RWPE2 (cell line): ENCODE measurements around the gene TFF2.

Experiments used
- ATAC-seq: fragments of 200-7000 bp; cut with Tn5 transposase; 3 replicates; pipeline ENCODE4 v1.9.1; 2021; ENCODE audit warnings: low read depth
- DNase-seq: peaks from one replicate; pipeline ENCODE4 v3.0.0-alpha.2; 2020; ENCODE audit warnings: low spot score
- H3K27ac ChIP-seq: fragments of 450-650 bp; 2 replicates; pipeline ENCODE4 v1.5.1; 2017; ENCODE audit warnings: mild to moderate bottlenecking; ENCODE audit not compliant: poor library complexity, severe bottlenecking
- H3K27me3 ChIP-seq: fragments of 250-450 bp; sonication (Bioruptor Pico); 2 replicates; pipeline ENCODE4 v1.5.1; 2021; ENCODE audit warnings: mild to moderate bottlenecking, moderate library complexity; ENCODE audit not compliant: insufficient read depth, poor library complexity, severe bottlenecking
- H3K36me3 ChIP-seq: fragments of 250-450 bp; sonication (Bioruptor Pico); 2 replicates; pipeline ENCODE4 v1.5.1; 2020; ENCODE audit warnings: low read depth, mild to moderate bottlenecking, moderate library complexity
- H3K4me1 ChIP-seq: fragments of 250-450 bp; sonication (Bioruptor Pico); 2 replicates; pipeline ENCODE4 v1.5.1; 2021; ENCODE audit warnings: mild to moderate bottlenecking, moderate library complexity; ENCODE audit not compliant: insufficient read depth, poor library complexity, severe bottlenecking
- H3K4me3 ChIP-seq: fragments of 250-450 bp; sonication (Bioruptor Pico); 2 replicates; pipeline ENCODE4 v1.5.1; 2021; ENCODE audit warnings: mild to moderate bottlenecking, moderate library complexity; ENCODE audit not compliant: severe bottlenecking
- H3K9me3 ChIP-seq: fragments of 250-450 bp; sonication (Bioruptor Pico); 2 replicates; pipeline ENCODE4 v1.5.1; 2021; ENCODE audit warnings: mild to moderate bottlenecking, moderate library complexity; ENCODE audit not compliant: severe bottlenecking
- TF ChIP-seq, protein P1 (sequence below): fragments of 450-650 bp; IDR thresholded peaks from one replicate; pipeline ENCODE4 v1.5.1; 2017; ENCODE audit warnings: mild to moderate bottlenecking, moderate library complexity; ENCODE audit not compliant: poor library complexity, severe bottlenecking

The TFF2 gene

DNA sequence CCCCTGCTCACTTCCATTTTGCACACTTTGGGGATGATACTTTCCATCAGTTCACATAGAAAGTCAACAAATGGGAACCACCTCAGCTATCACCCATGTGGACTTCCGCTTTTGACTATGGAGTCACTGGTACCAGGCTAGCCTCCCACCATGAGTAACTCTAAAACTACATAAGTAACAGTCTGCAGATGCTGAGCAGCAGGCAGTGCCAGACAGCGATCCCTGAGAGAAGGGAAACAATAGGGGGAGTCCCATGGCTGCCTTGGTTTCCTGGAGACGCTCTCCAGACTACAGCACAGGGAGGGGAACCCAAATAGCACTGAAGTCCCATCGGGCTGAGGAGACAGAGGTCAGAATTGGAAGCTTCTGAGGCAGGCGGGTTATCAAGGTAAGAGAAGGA is 2.8 kb upstream of the TFF2 start:
- no peak overlapping the region for H3K27ac ChIP-seq
- no peaks in the 10 kb centered on the region for H3K36me3 ChIP-seq
- no peaks in the 10 kb centered on the region for H3K27me3 ChIP-seq
- DNase-seq (no peak), ATAC-seq (no peak)
- no peak overlapping the region for H3K4me3 ChIP-seq
- H3K4me1 ChIP-seq = no peaks in the 10 kb centered on the region
- H3K9me3 ChIP-seq = peaks cover 2% of the 10 kb centered on the region
- TF ChIP-seq, protein P1, sequence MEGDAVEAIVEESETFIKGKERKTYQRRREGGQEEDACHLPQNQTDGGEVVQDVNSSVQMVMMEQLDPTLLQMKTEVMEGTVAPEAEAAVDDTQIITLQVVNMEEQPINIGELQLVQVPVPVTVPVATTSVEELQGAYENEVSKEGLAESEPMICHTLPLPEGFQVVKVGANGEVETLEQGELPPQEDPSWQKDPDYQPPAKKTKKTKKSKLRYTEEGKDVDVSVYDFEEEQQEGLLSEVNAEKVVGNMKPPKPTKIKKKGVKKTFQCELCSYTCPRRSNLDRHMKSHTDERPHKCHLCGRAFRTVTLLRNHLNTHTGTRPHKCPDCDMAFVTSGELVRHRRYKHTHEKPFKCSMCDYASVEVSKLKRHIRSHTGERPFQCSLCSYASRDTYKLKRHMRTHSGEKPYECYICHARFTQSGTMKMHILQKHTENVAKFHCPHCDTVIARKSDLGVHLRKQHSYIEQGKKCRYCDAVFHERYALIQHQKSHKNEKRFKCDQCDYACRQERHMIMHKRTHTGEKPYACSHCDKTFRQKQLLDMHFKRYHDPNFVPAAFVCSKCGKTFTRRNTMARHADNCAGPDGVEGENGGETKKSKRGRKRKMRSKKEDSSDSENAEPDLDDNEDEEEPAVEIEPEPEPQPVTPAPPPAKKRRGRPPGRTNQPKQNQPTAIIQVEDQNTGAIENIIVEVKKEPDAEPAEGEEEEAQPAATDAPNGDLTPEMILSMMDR = no peak

DNA sequence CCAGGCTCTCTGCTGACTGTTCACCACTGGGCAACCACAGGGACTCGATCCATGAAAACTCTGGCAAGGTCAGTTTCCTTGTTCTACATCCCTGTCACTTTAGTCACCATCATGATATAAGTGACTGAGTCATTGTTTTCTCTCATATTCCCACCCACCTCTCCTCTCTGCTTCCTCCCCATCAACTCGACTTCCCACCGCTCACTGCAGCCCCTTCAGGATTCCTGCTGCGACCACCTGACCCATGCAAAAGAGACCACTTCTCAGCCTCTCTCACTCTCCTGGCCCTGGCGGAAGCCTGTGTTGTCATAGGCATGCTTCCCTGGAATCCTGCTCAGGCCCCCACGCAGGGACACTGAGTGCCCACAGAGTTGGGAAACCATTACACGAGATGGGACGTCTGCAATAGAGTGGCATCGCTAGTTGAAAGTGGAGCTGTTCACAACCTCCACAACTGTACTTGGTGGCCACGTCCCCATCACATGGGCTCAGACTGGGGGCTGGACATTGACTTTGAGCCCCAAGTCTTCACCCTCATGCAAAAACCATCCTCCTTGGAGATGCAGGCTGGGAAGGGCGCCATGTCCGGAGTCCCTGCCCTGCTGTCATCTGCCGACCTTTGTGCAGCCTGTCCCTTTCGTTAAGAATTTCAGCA is 1.8 kb upstream of the TFF2 start:
- ATAC-seq (no peak), DNase-seq (no peak)
- Histone ChIP-seq H3K9me3 (peaks cover 2% of the 10 kb centered on the region), H3K4me1 (no peaks in the 10 kb centered on the region), H3K36me3 (no peaks in the 10 kb centered on the region), H3K27me3 (no peaks in the 10 kb centered on the region), H3K4me3 (no peak overlapping the region), H3K27ac (no peak overlapping the region)
- TF ChIP-seq, protein P1 = no peak

DNA sequence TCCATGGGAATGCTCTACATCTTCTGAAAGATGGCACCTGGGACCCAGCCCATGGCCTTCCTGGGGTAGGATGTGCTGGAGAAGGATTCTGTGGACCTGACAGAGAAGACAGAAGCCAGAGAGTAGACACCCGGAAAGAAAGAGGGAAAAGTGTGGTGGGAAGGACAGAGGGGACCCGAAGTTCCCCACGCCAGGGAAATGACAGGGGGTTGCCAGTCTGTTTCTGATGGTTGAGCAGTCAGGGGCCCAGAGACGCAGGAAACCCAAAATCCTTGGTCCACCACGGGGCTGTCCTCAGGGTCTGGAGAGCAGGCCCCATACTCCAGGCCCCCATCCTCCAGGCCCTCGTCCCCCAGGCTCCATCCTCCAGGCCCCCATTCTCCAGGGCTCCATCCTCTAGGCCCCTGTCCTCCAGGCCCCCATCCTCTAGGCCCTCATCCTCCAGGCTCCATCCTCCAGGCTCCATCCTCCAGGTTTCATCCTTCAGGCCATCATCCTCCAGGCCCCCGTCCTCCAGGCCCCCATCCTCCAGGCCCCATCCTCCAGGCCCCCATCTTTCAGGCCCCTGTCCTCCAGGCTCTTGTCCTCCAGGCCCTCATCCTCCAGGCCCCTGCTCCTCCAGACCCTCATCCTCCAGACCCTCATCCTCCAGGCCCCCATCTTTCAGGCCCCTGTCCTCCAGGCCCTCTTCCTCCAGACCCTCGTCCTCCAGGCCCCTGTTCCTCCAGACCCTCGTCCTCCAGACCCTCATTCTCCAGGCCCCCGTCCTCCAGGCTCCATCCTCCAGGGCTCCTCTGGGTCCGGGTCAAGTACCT is 1.0 kb upstream of the TFF2 start:
- DNase-seq (no peak), ATAC-seq (no peak)
- Histone ChIP-seq H3K4me3 (no peak overlapping the region), H3K4me1 (no peaks in the 10 kb centered on the region), H3K9me3 (peaks cover 2% of the 10 kb centered on the region), H3K36me3 (no peaks in the 10 kb centered on the region), H3K27ac (no peak overlapping the region), H3K27me3 (no peaks in the 10 kb centered on the region)
- TF ChIP-seq, protein P1 = no peak

DNA sequence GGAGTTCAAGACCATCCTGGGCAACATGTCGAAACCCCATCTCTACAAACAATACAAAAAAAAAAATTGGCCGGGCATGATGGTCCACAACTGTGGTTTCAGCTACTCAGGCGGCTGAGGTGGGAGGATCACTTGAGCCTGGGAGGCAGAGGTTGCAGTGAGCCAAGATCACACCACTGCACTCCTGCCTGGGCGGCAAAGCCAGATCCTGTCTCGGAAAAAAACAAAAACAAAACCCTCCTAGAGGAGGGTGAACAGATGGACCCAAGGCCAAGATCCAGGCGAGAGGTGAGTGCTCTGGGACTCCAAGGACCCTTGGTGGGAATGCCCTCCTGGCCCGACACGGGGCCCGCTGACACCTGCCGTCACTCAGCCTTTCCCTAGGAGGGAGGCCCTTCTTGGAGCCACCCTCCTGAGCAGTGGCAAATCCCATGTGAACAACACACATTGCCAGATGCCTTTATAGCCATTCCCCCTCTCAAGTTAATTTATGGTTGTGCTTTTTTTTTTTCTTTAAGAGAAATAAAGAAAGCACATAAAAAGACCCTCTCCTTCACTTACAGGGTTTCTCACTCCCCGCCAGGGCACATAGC is 380 bp downstream of the TFF2 start:
- TF ChIP-seq, protein P1 = no peak
- no peak for ATAC-seq
- Histone ChIP-seq H3K27ac (no peak overlapping the region), H3K4me3 (no peak overlapping the region), H3K9me3 (no peaks in the 10 kb centered on the region), H3K4me1 (no peaks in the 10 kb centered on the region), H3K36me3 (no peaks in the 10 kb centered on the region), H3K27me3 (no peaks in the 10 kb centered on the region)
- no peak for DNase-seq
